Measurements from ENCODE around the gene SFI1.
A peak's percentile ranks its signal among the peaks of the same experiment; 100 is the strongest.
"Not testable (repeated sequence)": the region's sequence is repeated elsewhere in the genome, so short reads cannot be mapped to it uniquely, and the experiment has no call there.

Gene SFI1

GRCh38 chr22:31630331-31631329, 134.3 kb downstream of the SFI1 start:
- DNase-seq (ENCODE audit: low read depth in 3 of 3, low spot score in 1 of 3): peak; percentile 62 to 70 (median 69)

- no peak for DNase-seq (ENCODE audit: low read depth in 3 of 3, low spot score in 1 of 3)
Observed at GRCh38 chr22:31631436-31631835, 135.1 kb downstream of the SFI1 start.

- no peak for DNase-seq (ENCODE audit: low read depth in 3 of 3, low spot score in 1 of 3)
Observed at GRCh38 chr22:31635638-31636306, 139.4 kb downstream of the SFI1 start.

- DNase-seq (ENCODE audit: low read depth in 3 of 3, low spot score in 1 of 3): no peak
Observed at GRCh38 chr22:31637447-31637890, 141.1 kb downstream of the SFI1 start.

GRCh38 chr22:31637891-31638618, 141.7 kb downstream of the SFI1 start:
- DNase-seq (ENCODE audit: low read depth in 3 of 3, low spot score in 1 of 3): no peak

- DNase-seq (ENCODE audit: low read depth in 3 of 3, low spot score in 1 of 3): no peak
Observed at GRCh38 chr22:31639436-31640039, 143.2 kb downstream of the SFI1 start.

- DNase-seq (ENCODE audit: low read depth in 3 of 3, low spot score in 1 of 3): no peak
Observed at GRCh38 chr22:31646186-31647019, 150.1 kb downstream of the SFI1 start.

- no peak for DNase-seq (ENCODE audit: low read depth in 3 of 3, low spot score in 1 of 3)
Observed at GRCh38 chr22:31647066-31647465, 150.7 kb downstream of the SFI1 start.

GRCh38 chr22:31647523-31648320, 151.4 kb downstream of the SFI1 start:
- no peak for DNase-seq (ENCODE audit: low read depth in 3 of 3, low spot score in 1 of 3)

GRCh38 chr22:31650391-31650790, 154.1 kb downstream of the SFI1 start:
- DNase-seq (ENCODE audit: low read depth in 3 of 3, low spot score in 1 of 3): no peak

- no peak for DNase-seq (ENCODE audit: low read depth in 3 of 3, low spot score in 1 of 3)
Observed at GRCh38 chr22:31651664-31652063, 155.3 kb downstream of the SFI1 start.

- no peak for DNase-seq (ENCODE audit: low read depth in 3 of 3, low spot score in 1 of 3)
Observed at GRCh38 chr22:31652088-31652487, 155.8 kb downstream of the SFI1 start.

GRCh38 chr22:31652911-31653684, 156.8 kb downstream of the SFI1 start:
- DNase-seq (ENCODE audit: low read depth in 3 of 3, low spot score in 1 of 3): no peak

GRCh38 chr22:31653944-31654343, 157.6 kb downstream of the SFI1 start:
- DNase-seq (ENCODE audit: low read depth in 3 of 3, low spot score in 1 of 3): no peak

- no peak for DNase-seq (ENCODE audit: low read depth in 3 of 3, low spot score in 1 of 3)
Observed at GRCh38 chr22:31654408-31654807, 158.1 kb downstream of the SFI1 start.

- DNase-seq (ENCODE audit: low read depth in 3 of 3, low spot score in 1 of 3): no peak
Observed at GRCh38 chr22:31659246-31659645, 162.9 kb downstream of the SFI1 start.

- DNase-seq (ENCODE audit: low read depth in 3 of 3, low spot score in 1 of 3): not testable (repeated sequence)
Observed at GRCh38 chr22:31660860-31661341, 164.6 kb downstream of the SFI1 start.

Measured in stimulated activated CD4-positive, alpha-beta T cell treated with anti-CD3 and anti-CD28 coated beads, TNF-alpha, amount 100 ng/mL, for 1 hour (primary cell).